Nephron (organoid): ENCODE data around the gene CPE.
A peak's percentile ranks its signal among the peaks of the same experiment; 100 is the strongest.
"Not testable (repeated sequence)": the region's sequence is repeated elsewhere in the genome, so short reads cannot be mapped to it uniquely, and the experiment has no call there.

ENCODE experiments used
- H3K27ac Mint-ChIP-seq, 3 experiments: 2 replicates each; pipeline ENCODE4 v1.8.0; 2020; ENCODE audit warnings: mixed read lengths in 3 of 3, mild to moderate bottlenecking in 2 of 3, moderate library complexity in 1 of 3
- H3K27me3 Mint-ChIP-seq: 2 replicates; pipeline ENCODE4 v1.8.0; 2021; ENCODE audit warnings: low read depth, mild to moderate bottlenecking, moderate library complexity, mixed read lengths
- H3K36me3 Mint-ChIP-seq: 2 replicates; pipeline ENCODE4 v1.8.0; 2020; ENCODE audit warnings: low read depth, mixed read lengths
- H3K4me1 Mint-ChIP-seq: 2 replicates; pipeline ENCODE4 v1.8.0; 2020; ENCODE audit warnings: mixed read lengths
- H3K4me3 Mint-ChIP-seq, 3 experiments: 2 replicates each; pipeline ENCODE4 v1.8.0; 2020; ENCODE audit warnings: mild to moderate bottlenecking in 3 of 3, mixed read lengths in 3 of 3, moderate library complexity in 2 of 3
- H3K9me3 Mint-ChIP-seq: 2 replicates; pipeline ENCODE4 v1.8.0; 2020; ENCODE audit warnings: mixed read lengths
- TF ChIP-seq, protein P1 (sequence below), 3 experiments: fragments of 200-600 bp; sonication (generic); IDR thresholded peaks; one replicate each; pipeline ENCODE4 v1.5.0; 2021; ENCODE audit warnings: antibody characterized with exemption in 3 of 3; ENCODE audit not compliant: unreplicated experiment in 3 of 3

The CPE gene

DNA sequence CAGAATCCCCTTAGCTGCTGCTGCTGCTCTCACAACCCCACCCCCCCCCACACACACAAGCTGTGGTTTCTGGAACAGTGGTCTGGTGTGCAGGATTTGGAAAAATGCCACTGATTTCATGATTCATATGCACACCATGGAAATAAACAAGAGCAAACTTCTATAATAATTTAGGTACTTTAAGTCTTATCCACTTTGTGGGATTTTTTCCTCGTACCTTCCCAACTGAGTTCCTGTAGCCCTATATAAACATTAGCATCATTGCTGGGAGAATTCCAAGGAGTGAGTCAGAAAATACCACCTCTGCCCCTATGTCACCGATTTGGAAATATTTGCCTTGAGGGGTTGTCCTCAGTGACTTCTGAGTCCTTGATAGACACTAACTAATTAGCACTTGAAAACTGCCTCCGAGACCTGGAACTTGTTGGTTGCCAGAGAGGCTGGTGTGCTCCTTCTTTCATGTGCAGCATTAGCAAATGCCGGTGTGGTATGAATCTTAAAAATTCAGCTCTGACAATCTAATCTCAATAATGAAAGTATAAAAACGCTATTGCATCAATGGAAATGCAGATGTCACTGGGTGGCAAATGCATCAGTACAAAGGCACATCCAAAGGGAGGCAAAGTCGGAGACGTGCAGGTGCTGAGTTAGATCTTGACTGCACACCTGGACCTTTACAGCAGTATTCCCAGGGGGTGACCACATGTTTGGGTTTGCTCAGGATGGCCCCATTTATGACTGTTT, 61.8 kb downstream of the CPE start:
- peak overlapping the region in 2 of 3 experiments; percentile 59 to 68 for H3K27ac Mint-ChIP-seq
- H3K36me3 Mint-ChIP-seq = no peaks in the 10 kb centered on the region
- TF ChIP-seq, protein P1, sequence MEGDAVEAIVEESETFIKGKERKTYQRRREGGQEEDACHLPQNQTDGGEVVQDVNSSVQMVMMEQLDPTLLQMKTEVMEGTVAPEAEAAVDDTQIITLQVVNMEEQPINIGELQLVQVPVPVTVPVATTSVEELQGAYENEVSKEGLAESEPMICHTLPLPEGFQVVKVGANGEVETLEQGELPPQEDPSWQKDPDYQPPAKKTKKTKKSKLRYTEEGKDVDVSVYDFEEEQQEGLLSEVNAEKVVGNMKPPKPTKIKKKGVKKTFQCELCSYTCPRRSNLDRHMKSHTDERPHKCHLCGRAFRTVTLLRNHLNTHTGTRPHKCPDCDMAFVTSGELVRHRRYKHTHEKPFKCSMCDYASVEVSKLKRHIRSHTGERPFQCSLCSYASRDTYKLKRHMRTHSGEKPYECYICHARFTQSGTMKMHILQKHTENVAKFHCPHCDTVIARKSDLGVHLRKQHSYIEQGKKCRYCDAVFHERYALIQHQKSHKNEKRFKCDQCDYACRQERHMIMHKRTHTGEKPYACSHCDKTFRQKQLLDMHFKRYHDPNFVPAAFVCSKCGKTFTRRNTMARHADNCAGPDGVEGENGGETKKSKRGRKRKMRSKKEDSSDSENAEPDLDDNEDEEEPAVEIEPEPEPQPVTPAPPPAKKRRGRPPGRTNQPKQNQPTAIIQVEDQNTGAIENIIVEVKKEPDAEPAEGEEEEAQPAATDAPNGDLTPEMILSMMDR (IDR thresholded peaks at IDR 0.05; ENCODE audit: unreplicated experiment in 3 of 3) = no peak
- H3K9me3 Mint-ChIP-seq = no peaks in the 10 kb centered on the region
- no peak overlapping the region for H3K4me3 Mint-ChIP-seq
- H3K27me3 Mint-ChIP-seq = no peaks in the 10 kb centered on the region
- H3K4me1 Mint-ChIP-seq = peaks cover 13% of the 10 kb centered on the region

DNA sequence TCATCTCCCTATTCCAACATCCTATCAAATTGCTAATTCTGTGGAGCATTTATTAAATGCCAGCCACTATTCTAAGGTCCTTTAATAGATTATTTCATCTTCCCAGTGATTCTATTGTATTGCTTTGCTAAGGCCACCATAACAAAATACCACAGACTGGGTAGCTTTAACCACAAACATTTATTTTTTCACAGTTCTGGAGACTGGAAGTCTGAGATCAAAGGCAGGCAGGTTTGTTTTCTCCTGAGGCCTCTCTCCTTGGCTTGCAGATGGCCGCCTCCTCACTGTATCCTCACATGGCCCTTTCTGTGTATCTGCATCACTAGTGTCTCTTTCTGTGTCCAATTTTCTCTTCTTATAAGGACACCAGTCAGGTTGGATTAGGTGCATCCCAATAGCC, 64.5 kb downstream of the CPE start:
- H3K9me3 Mint-ChIP-seq = no peaks in the 10 kb centered on the region
- peaks cover 13% of the 10 kb centered on the region for H3K4me1 Mint-ChIP-seq
- H3K27me3 Mint-ChIP-seq = no peaks in the 10 kb centered on the region
- H3K36me3 Mint-ChIP-seq = no peaks in the 10 kb centered on the region
- H3K27ac Mint-ChIP-seq = no peak overlapping the region
- TF ChIP-seq, protein P1 (IDR thresholded peaks at IDR 0.05; ENCODE audit: unreplicated experiment in 3 of 3) = no peak
- H3K4me3 Mint-ChIP-seq = no peak overlapping the region

DNA sequence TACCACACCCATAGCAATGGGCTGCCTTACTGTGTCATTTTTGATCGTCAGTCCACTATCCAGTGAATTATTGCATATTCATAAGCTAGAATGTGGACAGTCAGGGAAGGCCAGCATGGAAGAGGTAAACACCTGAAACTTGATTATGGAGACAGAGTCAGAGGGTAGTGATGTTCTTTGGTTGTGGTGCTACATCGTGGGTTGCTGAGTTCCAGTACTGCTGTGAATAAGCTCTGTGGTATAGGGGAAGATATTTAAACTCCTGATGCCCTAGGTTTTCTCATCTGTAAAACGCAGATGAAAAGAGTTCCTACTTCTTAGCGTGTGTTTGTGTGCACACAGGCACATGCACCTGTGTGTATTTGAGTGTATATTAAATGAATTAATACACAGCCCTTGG, 69.9 kb downstream of the CPE start:
- Mint-ChIP-seq H3K4me1 (no peaks in the 10 kb centered on the region), H3K27ac (no peak overlapping the region), H3K4me3 (no peak overlapping the region), H3K36me3 (no peaks in the 10 kb centered on the region), H3K27me3 (no peaks in the 10 kb centered on the region), H3K9me3 (no peaks in the 10 kb centered on the region)
- TF ChIP-seq, protein P1 (IDR thresholded peaks at IDR 0.05; ENCODE audit: unreplicated experiment in 3 of 3) = no peak

DNA sequence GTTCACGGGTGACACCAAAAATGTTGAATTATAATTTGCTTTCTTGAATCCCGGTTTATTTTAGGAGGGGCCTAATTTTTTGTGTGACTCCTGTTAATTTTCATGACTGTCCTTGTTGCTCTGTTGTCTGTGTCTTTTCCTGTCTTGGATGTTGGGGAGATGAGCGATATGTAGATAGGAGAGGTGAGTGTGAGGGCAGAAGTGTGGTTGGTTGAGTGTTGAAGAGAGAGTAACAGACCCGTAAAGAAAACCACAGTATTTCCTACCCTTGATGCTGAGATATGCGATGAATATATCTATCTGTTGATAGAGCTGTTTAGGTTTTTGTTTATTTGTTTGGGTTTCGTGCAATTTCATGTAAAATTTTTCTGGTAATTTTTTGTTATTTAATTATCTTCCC, 70.5 kb downstream of the CPE start:
- Mint-ChIP-seq H3K4me3 (no peak overlapping the region), H3K36me3 (peaks cover under 1% of the 10 kb centered on the region), H3K9me3 (peaks cover 1% of the 10 kb centered on the region), H3K4me1 (no peaks in the 10 kb centered on the region), H3K27ac (no peak overlapping the region), H3K27me3 (no peaks in the 10 kb centered on the region)
- TF ChIP-seq, protein P1 (IDR thresholded peaks at IDR 0.05; ENCODE audit: unreplicated experiment in 3 of 3) = no peak

DNA sequence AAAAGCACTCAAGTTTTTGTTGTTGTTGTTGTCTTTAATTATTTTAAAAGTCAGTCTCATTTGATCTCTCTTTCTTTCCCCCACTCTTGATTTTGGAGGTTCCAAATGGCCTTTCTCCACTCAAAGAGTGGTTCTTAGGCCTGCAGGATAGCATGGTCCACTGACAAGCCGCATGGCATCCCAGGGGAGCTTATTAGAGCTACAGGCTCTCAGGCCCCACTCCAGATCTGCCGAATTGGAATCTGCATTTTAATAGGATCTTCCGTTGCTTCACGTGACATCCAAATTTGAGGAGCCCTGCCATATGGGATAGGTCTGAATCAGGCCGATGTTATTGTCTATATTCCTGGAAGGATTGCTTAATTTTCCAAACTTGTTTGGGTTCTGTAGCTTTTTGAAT, 72.1 kb downstream of the CPE start:
- H3K9me3 Mint-ChIP-seq = peaks cover 3% of the 10 kb centered on the region
- no peaks in the 10 kb centered on the region for H3K4me1 Mint-ChIP-seq
- H3K27ac Mint-ChIP-seq = no peak overlapping the region
- H3K4me3 Mint-ChIP-seq = no peak overlapping the region
- TF ChIP-seq, protein P1 (IDR thresholded peaks at IDR 0.05; ENCODE audit: unreplicated experiment in 3 of 3) = no peak
- H3K27me3 Mint-ChIP-seq = no peaks in the 10 kb centered on the region
- peaks cover 3% of the 10 kb centered on the region for H3K36me3 Mint-ChIP-seq

DNA sequence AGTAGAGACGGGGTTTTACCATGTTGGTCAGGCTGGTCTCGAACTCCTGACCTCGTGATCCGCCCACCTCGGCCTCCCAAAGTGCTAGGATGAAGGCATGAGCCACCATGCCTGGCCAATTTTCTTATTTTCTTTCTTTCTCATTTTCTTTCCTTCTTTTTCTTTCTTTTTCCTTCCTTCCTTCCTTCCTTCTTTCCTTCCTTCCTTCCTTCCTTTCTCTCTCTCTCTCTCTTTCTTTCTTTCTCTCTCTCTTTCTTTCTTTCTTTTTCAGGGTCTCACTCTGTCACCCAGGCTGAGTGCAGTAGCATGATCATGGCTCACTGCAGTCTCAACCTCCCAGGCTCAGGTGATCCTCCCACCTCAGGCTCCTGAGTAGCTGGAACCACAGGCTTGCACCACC, 74.3 kb downstream of the CPE start:
- H3K36me3 Mint-ChIP-seq, H3K27me3 Mint-ChIP-seq, H3K27ac Mint-ChIP-seq, H3K4me3 Mint-ChIP-seq, H3K9me3 Mint-ChIP-seq, H3K4me1 Mint-ChIP-seq: not testable (repeated sequence)
